GM21381 (cell line): ENCODE measurements around the gene GARIN5A.

Experiments used
- ATAC-seq: cut with Tn5 transposase; IDR thresholded peaks from one replicate; pipeline ENCODE4 v1.9.1; 2021; ENCODE audit warnings: mild to moderate bottlenecking, moderate library complexity; ENCODE audit not compliant: unreplicated experiment

Gene GARIN5A

GRCh38 chr19:50418176-50419021 lies 58.2 kb downstream of the GARIN5A start, which contains the start of gene SPIB:
Gene SPIB (plus strand): TSS chr19:50418938. CDS start chr19:50418963, 25 bp downstream.
- ATAC-seq = no peak

- ATAC-seq = no peak
Observed at GRCh38 chr19:50417111-50418081, 59.3 kb downstream of the GARIN5A start.
